H9 (cell line): Measurements from ENCODE around the gene PRPF6. TPM values are rescaled to one million over a fixed set of nuclear protein-coding genes. Genes with fewer than 3 reads are reported as not detected.

Experiments
- DNase-seq: peaks from one replicate; pipeline ENCODE4 v3.0.0-alpha.2; 2017
- H2AFZ ChIP-seq: one replicate; pipeline ENCODE4 v1.6.1; 2013; ENCODE audit warnings: mild to moderate bottlenecking, low read length, control low read depth, moderate library complexity
- H2AK5ac ChIP-seq: 2 replicates; pipeline ENCODE4 v1.6.1; 2013; ENCODE audit warnings: low read length, control low read depth, mixed read lengths; ENCODE audit not compliant: insufficient read length
- H2BK120ac ChIP-seq: one replicate; pipeline ENCODE4 v1.6.1; 2013; ENCODE audit warnings: low read depth, mild to moderate bottlenecking, low read length, control low read depth, inconsistent platforms; ENCODE audit not compliant: poor library complexity, severe bottlenecking
- H2BK12ac ChIP-seq: 2 replicates; pipeline ENCODE4 v1.6.1; 2013; ENCODE audit warnings: low read length, control low read depth, mixed read lengths, low read depth; ENCODE audit not compliant: insufficient read length
- H2BK15ac ChIP-seq: 2 replicates; pipeline ENCODE4 v1.6.1; 2013; ENCODE audit warnings: low read depth, low read length, control low read depth
- H2BK20ac ChIP-seq: one replicate; pipeline ENCODE4 v1.6.1; 2013; ENCODE audit warnings: low read depth, mild to moderate bottlenecking, low read length, control low read depth, inconsistent platforms; ENCODE audit not compliant: poor library complexity, severe bottlenecking
- H2BK5ac ChIP-seq: 2 replicates; pipeline ENCODE4 v1.6.1; 2013; ENCODE audit warnings: low read length, control low read depth, mixed read lengths; ENCODE audit not compliant: insufficient read length
- H3K14ac ChIP-seq: 2 replicates; pipeline ENCODE4 v1.6.1; 2013; ENCODE audit warnings: low read length, control low read depth; ENCODE audit not compliant: insufficient read depth
- H3K18ac ChIP-seq: 2 replicates; pipeline ENCODE4 v1.6.1; 2013; ENCODE audit warnings: low read depth, mild to moderate bottlenecking, mixed read lengths, low read length, control low read depth; ENCODE audit not compliant: insufficient read length
- H3K23ac ChIP-seq: 2 replicates; pipeline ENCODE4 v1.6.1; 2013; ENCODE audit warnings: low read length, control low read depth, mixed read lengths, low read depth; ENCODE audit not compliant: insufficient read length
- H3K23me2 ChIP-seq: 2 replicates; pipeline ENCODE4 v1.6.1; 2013; ENCODE audit warnings: low read depth, mild to moderate bottlenecking, mixed read lengths, low read length, control low read depth; ENCODE audit not compliant: insufficient read length, poor library complexity, severe bottlenecking
- H3K27ac ChIP-seq: 2 replicates; pipeline ENCODE4 v1.5.1; 2013; ENCODE audit warnings: low read length, control low read depth, mixed read lengths, low read depth; ENCODE audit not compliant: insufficient read length
- H3K27me3 ChIP-seq: 2 replicates; pipeline ENCODE4 v1.6.1; 2013; ENCODE audit warnings: low read length, control low read depth, inconsistent platforms; ENCODE audit not compliant: insufficient read depth
- H3K4ac ChIP-seq: 2 replicates; pipeline ENCODE4 v1.6.1; 2013; ENCODE audit warnings: low read depth, mild to moderate bottlenecking, control low read depth, inconsistent platforms, low read length, moderate library complexity
- H3K4me1 ChIP-seq: 2 replicates; pipeline ENCODE4 v1.6.1; 2013; ENCODE audit warnings: low read length, control low read depth, inconsistent platforms; ENCODE audit not compliant: insufficient read depth
- H3K4me2 ChIP-seq: 2 replicates; pipeline ENCODE4 v1.6.1; 2013; ENCODE audit warnings: low read length, control low read depth, mixed read lengths; ENCODE audit not compliant: insufficient read length, insufficient read depth
- H3K56ac ChIP-seq: 2 replicates; pipeline ENCODE4 v1.6.1; 2013; ENCODE audit warnings: low read depth, mild to moderate bottlenecking, mixed read lengths, low read length, control low read depth; ENCODE audit not compliant: insufficient read length
- H3K79me1 ChIP-seq: 2 replicates; pipeline ENCODE4 v1.6.1; 2013; ENCODE audit warnings: low read depth, mild to moderate bottlenecking, moderate library complexity, low read length, control low read depth, inconsistent platforms; ENCODE audit not compliant: insufficient read depth, poor library complexity, severe bottlenecking
- H3K79me2 ChIP-seq: 2 replicates; pipeline ENCODE4 v1.6.1; 2013; ENCODE audit warnings: low read length, control low read depth, inconsistent platforms; ENCODE audit not compliant: insufficient read depth
- H3K9ac ChIP-seq: 2 replicates; pipeline ENCODE4 v1.6.1; 2013; ENCODE audit warnings: low read length, control low read depth, mixed read lengths; ENCODE audit not compliant: insufficient read length; ENCODE audit errors: extremely low read depth
- H3K9me3 ChIP-seq: one replicate; pipeline ENCODE4 v1.6.1; 2013; ENCODE audit warnings: low read depth, low read length, inconsistent platforms; ENCODE audit not compliant: control insufficient read depth
- H3T11ph ChIP-seq: one replicate; pipeline ENCODE4 v1.6.1; 2013; ENCODE audit warnings: mild to moderate bottlenecking, low read length, control low read depth, inconsistent platforms
- H4K20me1 ChIP-seq: one replicate; pipeline ENCODE4 v1.6.1; 2013; ENCODE audit not compliant: control insufficient read depth, insufficient read length, insufficient read depth
- H4K5ac ChIP-seq: 2 replicates; pipeline ENCODE4 v1.6.1; 2013; ENCODE audit warnings: low read depth, mild to moderate bottlenecking, mixed read lengths, low read length, control low read depth; ENCODE audit not compliant: insufficient read length
- H4K8ac ChIP-seq: replicated peaks from 2 replicates; pipeline ENCODE4 v1.6.1; 2013; ENCODE audit warnings: low read length, control low read depth, mixed read lengths, low read depth; ENCODE audit not compliant: insufficient read length
- H4K91ac ChIP-seq: 2 replicates; pipeline ENCODE4 v1.6.1; 2013; ENCODE audit warnings: low read depth, mild to moderate bottlenecking, moderate library complexity, mixed read lengths, low read length, control low read depth; ENCODE audit not compliant: insufficient read length
- H3K27ac Mint-ChIP-seq, 3 experiments: 2 replicates in 2 of 3; 3 replicates in 1 of 3; pipeline ENCODE4 v1.8.0; 2020 to 2021; ENCODE audit warnings: mixed read lengths in 3 of 3, mild to moderate bottlenecking in 1 of 3, moderate library complexity in 1 of 3
- H3K27me3 Mint-ChIP-seq: 2 replicates; pipeline ENCODE4 v1.8.0; 2021; ENCODE audit warnings: low read depth, mild to moderate bottlenecking, moderate library complexity, mixed read lengths
- H3K36me3 Mint-ChIP-seq, 3 experiments: 2 replicates in 2 of 3; 3 replicates in 1 of 3; pipeline ENCODE4 v1.8.0; 2020 to 2021; ENCODE audit warnings: low read depth in 3 of 3, mixed read lengths in 3 of 3; ENCODE audit not compliant: insufficient read depth in 1 of 3
- H3K4me1 Mint-ChIP-seq, 2 experiments: 2 replicates each; pipeline ENCODE4 v1.8.0; 2020; ENCODE audit warnings: mixed read lengths in 2 of 2
- H3K4me3 Mint-ChIP-seq, 2 experiments: 2 replicates in 1 of 2; 3 replicates in 1 of 2; pipeline ENCODE4 v1.8.0; 2020 to 2021; ENCODE audit warnings: mild to moderate bottlenecking in 2 of 2, mixed read lengths in 2 of 2, moderate library complexity in 1 of 2
- H3K9me3 Mint-ChIP-seq, 2 experiments: 2 replicates in 1 of 2; 3 replicates in 1 of 2; pipeline ENCODE4 v1.8.0; 2020; ENCODE audit warnings: mild to moderate bottlenecking in 2 of 2, mixed read lengths in 2 of 2, moderate library complexity in 1 of 2
- CTCF ChIP-seq: fragments of 200-600 bp; sonication (generic); conservative IDR thresholded peaks from 3 replicates; pipeline ENCODE4 v1.8.0; 2021; ENCODE audit warnings: antibody characterized with exemption, mild to moderate bottlenecking
- WGBS: extraction: QIAGEN DNeasy Blood & Tissue Kit; methylation state at CpG from one replicate; pipeline ENCODE4 v1.1.7; 2013; ENCODE audit warnings: missing lambda C conversion rate, low lambda C conversion rate, mixed read lengths; ENCODE audit not compliant: insufficient read length; ENCODE audit errors: extremely low coverage; 5-methylcytosine and 5-hydroxymethylcytosine counted together
- long read RNA-seq: library from polyadenylated mRNA; unstranded; transcript quantifications from one replicate; pipeline ENCODE4 v2.0.0, GENCODE V29; 2020
- total RNA-seq: library from RNA; stranded (reverse); gene quantifications from 2 replicates; pipeline ENCODE4 v1.2.1, GENCODE V29; 2021

Gene PRPF6
- total RNA-seq: 87.9 and 91.3 TPM in 2 replicates
- long read RNA-seq, transcript PRPF6-201 (21 exons, 3,044 nt): major isoform, 955 of 1,150 reads
- long read RNA-seq, partial matches to known transcripts: 66 of 1,150 reads
- long read RNA-seq, other reads (novel, unspliced or antisense): 129 of 1,150 reads

- H3K9me3 Mint-ChIP-seq: no peaks in the 10 kb centered on the region
- H3K4me1 ChIP-seq: peaks cover 3% of the 10 kb centered on the region; the same call in 1 of the 2 replicates
- H3K14ac ChIP-seq: peak within 1 kb of the TSS; percentile 74; the same call in 1 of the 2 replicates
- H3K27me3 Mint-ChIP-seq: peaks cover 1% of the 10 kb centered on the region; the same call in 1 of the 2 replicates
- WGBS: no CpG with 5 or more reads among the region's 75 CpGs
- H2BK20ac ChIP-seq: no peak within 1 kb of the TSS
- no peak within 1 kb of the TSS for H4K5ac ChIP-seq
- H3K9ac ChIP-seq: peak within 1 kb of the TSS; percentile 63
- no peak within 1 kb of the TSS for H2BK120ac ChIP-seq
- no peak within 1 kb of the TSS for H3K4ac ChIP-seq
- no peaks in the 10 kb centered on the region for H3K27me3 ChIP-seq
- H3K9me3 ChIP-seq: no peaks in the 10 kb centered on the region
- no peak within 1 kb of the TSS for H4K91ac ChIP-seq
- H4K20me1 ChIP-seq: no peaks in the 10 kb centered on the region
- no peak within 1 kb of the TSS for H2AFZ ChIP-seq
- no peak within 1 kb of the TSS for H4K8ac ChIP-seq
- peaks cover 6% of the 10 kb centered on the region for H3K79me1 ChIP-seq
- H3K4me3 Mint-ChIP-seq: peak within 1 kb of the TSS; percentile 93 to 95
- H3T11ph ChIP-seq: no peak within 1 kb of the TSS
- H2BK12ac ChIP-seq: no peak within 1 kb of the TSS
- H2BK15ac ChIP-seq: no peak within 1 kb of the TSS
- no peak within 1 kb of the TSS for H2BK5ac ChIP-seq
- H3K27ac Mint-ChIP-seq: peak within 1 kb of the TSS; percentile 98 to 99 (median 99); a peak in 6 of 7 replicates
- peak; percentile 94 for TF ChIP-seq CTCF
- peaks cover 27% of the 10 kb centered on the region in 2 experiments for H3K4me1 Mint-ChIP-seq
- peak within 1 kb of the TSS; percentile 84 for H3K4me2 ChIP-seq
- H3K27ac ChIP-seq: no peak within 1 kb of the TSS
- no peak within 1 kb of the TSS for H3K23ac ChIP-seq
- peak within 1 kb of the TSS; percentile 79 for H3K18ac ChIP-seq
- H3K36me3 Mint-ChIP-seq: peaks cover 22 to 38% (median 37%) of the 10 kb centered on the region in 3 experiments
- H3K56ac ChIP-seq: no peak within 1 kb of the TSS
- peak; percentile 97 for DNase-seq
- peaks cover 16% of the 10 kb centered on the region for H3K23me2 ChIP-seq
- no peak within 1 kb of the TSS for H2AK5ac ChIP-seq
- peaks cover 4% of the 10 kb centered on the region; the same call in 1 of the 2 replicates for H3K79me2 ChIP-seq
Observed at GRCh38 chr20:63980806-63981728, at the start of gene PRPF6. TSS of gene PRPF6 (plus strand) at chr20:63981132. CDS start at chr20:63981246, 114 bp downstream.
